Activated naive CD8-positive, alpha-beta T cell treated with anti-CD3 and anti-CD28 coated beads, Interleukin-2, amount 50 U/mL, for 24 hours (primary cell): ENCODE results near the gene SNAP47.

Experiments
- ATAC-seq: fragments of 150-1000 bp; cut with Tn5 transposase; one replicate; pipeline ENCODE4 v1.10.0; 2021
- DNase-seq: peaks from one replicate; pipeline ENCODE4 v3.0.0; 2021
- H3K27ac Mint-ChIP-seq: one replicate; pipeline ENCODE4 v1.8.0; 2021; ENCODE audit warnings: mild to moderate bottlenecking, mixed read lengths
- H3K27me3 Mint-ChIP-seq: one replicate; pipeline ENCODE4 v1.8.0; 2021; ENCODE audit warnings: mixed read lengths
- H3K36me3 Mint-ChIP-seq: one replicate; pipeline ENCODE4 v1.8.0; 2021; ENCODE audit warnings: low read depth, mixed read lengths
- H3K4me1 Mint-ChIP-seq: one replicate; pipeline ENCODE4 v1.8.0; 2021; ENCODE audit warnings: mixed read lengths
- H3K4me3 Mint-ChIP-seq: one replicate; pipeline ENCODE4 v1.8.0; 2021; ENCODE audit warnings: mild to moderate bottlenecking, moderate library complexity, mixed read lengths
- H3K9me3 Mint-ChIP-seq: one replicate; pipeline ENCODE4 v1.8.0; 2021; ENCODE audit warnings: mixed read lengths

SNAP47 gene

DNA sequence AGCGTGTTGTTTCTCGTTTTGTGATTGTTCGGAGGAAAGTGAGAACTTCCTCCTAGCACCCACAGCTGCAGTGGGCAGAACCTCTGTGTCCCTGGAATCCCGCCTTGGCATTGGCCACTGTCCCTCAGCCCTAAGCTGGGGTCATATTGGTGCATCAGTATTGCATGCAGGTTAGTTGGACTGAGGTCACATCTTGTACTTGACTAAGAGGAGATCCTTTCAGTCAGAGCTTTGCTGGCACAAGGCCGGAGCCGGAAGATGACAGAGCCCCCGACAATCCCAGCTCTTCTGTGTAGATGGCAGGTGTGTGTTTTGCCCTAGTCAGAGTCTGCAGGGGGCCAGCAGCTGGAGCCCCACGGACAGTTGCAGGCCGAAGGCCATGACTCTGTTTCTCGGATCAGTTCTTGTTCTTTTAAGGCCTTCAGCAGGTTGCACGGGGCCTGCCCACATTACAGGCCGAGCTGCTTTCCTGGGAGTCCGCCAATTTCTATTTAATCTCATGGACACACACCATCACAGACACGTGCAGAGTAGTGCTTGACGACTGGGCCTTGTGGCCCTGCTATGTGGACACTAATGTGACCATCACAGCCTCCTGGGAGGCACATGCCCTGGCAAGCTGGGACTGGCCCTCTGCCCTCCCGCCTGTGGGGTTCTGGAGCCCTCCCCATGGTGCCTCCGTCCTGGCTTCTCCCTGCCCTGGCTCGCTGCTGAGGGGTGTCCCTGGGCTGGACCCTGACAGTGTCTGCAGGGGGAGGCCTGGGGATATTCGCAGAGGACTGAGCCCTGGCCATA, 14.9 kb downstream of the SNAP47 start:
- Mint-ChIP-seq H3K4me1 (peaks cover 17% of the 10 kb centered on the region), H3K9me3 (no peaks in the 10 kb centered on the region), H3K36me3 (peaks cover 10% of the 10 kb centered on the region), H3K27ac (no peak overlapping the region), H3K4me3 (no peak overlapping the region), H3K27me3 (no peaks in the 10 kb centered on the region)
- ATAC-seq (no peak), DNase-seq (no peak)

DNA sequence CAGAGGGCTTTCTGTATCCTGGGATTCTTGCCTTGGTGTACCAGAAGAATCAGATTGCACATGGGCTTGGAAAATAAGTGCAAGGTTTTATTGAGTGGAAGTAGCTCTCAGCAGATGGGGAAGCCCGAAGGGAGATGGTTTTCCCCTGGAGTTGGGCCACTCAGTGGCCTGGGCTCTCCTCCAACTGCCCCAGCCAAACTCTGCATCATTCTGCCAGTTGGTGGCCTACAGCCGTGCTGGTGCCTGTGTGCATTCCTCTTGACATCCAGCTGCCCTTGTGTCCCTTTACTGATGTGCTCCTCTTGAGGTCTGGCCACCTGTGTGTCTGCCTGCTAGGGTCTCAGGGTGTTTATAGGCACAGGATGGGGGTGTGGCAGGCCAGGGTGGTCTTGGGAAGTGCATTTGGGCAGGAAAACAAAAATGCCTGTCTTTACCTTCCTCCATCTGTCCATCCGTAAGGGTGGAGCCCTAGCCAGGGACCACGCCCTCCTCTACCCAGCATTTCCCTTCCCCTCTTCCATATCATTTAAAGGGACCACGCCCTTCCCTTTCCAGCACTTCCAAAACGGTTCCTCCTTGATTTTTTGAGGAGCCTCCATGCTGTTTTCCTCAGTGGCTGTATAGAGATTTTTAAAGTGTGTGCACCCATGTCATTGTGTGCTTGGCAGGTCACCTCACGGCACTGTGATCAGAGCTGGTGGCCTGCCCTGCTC, 18.9 kb downstream of the SNAP47 start:
- H3K27me3 Mint-ChIP-seq: no peaks in the 10 kb centered on the region
- DNase-seq: no peak
- ATAC-seq: no peak
- no peaks in the 10 kb centered on the region for H3K9me3 Mint-ChIP-seq
- no peak overlapping the region for H3K27ac Mint-ChIP-seq
- peaks cover 12% of the 10 kb centered on the region for H3K36me3 Mint-ChIP-seq
- peaks cover 22% of the 10 kb centered on the region for H3K4me1 Mint-ChIP-seq
- H3K4me3 Mint-ChIP-seq: no peak overlapping the region

DNA sequence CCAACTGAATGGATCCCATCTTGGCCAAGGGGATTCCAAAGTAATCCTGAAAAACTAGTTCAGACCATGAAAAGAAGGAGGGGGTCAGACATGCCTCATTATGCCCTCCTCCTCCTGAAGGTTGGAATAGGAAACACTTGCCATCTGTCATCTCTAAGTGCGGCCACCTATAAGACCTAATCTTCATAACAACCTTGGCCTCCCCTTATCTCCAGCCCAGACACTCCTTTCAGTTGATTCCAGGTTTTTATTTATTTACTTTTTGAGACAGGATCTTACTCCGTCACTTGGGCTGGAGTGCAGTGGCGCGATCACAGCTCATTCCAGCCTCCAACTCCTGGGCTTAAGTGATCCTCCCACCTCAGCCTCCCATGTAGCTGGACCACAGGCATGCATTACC, 19.7 kb downstream of the SNAP47 start:
- H3K27me3 Mint-ChIP-seq: no peaks in the 10 kb centered on the region
- DNase-seq (no peak), ATAC-seq (no peak)
- no peak overlapping the region for H3K4me3 Mint-ChIP-seq
- peaks cover 23% of the 10 kb centered on the region for H3K4me1 Mint-ChIP-seq
- peaks cover 18% of the 10 kb centered on the region for H3K36me3 Mint-ChIP-seq
- H3K27ac Mint-ChIP-seq: no peak overlapping the region
- no peaks in the 10 kb centered on the region for H3K9me3 Mint-ChIP-seq

DNA sequence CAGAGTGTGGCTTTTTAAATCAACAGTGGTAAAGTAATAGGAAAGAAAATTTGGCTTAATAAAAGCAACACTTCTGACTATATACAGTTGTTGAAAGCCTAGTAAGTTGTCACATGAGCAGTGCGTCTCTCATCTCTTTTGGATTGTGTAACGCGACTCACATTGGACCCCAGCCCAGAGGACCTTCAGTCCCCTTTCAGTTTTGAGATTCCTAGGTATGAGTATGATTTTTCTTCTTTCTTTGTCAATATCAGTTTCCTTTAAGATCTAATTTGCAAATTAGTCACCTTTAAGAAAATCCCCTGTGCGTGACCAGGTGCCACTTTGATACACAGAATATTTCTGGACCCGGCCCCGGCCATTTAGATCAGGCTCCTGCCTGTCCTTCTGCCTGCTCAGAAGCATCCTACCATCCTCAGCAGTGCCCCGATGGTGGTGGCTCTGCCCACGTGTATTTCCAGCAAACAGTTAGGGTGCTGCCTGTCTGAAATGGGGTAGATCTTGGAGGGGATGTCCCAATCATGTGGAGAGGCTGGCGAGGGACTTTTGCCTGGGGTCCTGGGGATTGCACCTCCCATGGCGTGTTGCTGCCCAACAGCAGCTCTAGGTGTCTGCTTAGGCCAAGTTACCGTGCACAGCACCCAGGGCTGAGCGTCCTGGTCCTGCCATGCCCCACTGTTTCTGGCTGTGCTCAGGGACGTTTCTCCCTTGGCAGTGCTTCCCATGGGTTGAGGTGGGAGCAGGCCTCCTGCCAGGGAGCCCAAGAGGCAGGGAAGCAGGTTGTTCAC, 21.1 kb downstream of the SNAP47 start:
- DNase-seq (no peak), ATAC-seq (peak; percentile 17)
- H3K27ac Mint-ChIP-seq: no peak overlapping the region
- peaks cover 33% of the 10 kb centered on the region for H3K4me1 Mint-ChIP-seq
- H3K27me3 Mint-ChIP-seq: no peaks in the 10 kb centered on the region
- H3K4me3 Mint-ChIP-seq: no peak overlapping the region
- H3K36me3 Mint-ChIP-seq: peaks cover 24% of the 10 kb centered on the region
- no peaks in the 10 kb centered on the region for H3K9me3 Mint-ChIP-seq

DNA sequence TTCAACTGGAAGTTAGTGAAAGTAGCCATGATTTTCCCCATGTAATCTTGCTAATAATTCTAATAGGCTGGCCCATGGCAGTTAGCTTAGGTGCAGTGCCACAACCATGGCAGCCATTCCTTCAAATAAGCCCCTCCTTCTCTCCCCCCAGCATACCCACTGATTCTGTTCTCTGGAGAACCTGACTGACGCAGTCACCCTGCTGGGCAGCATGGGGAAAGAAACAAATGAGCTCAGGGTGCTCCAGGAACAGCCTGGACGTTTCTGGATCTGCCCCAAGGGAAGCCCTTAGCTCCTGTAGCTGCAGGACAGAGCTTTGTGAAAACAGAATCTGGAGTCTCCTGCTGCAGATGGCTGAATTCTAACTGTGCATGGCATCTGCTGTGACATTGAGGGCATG, 22.5 kb downstream of the SNAP47 start:
- Mint-ChIP-seq H3K9me3 (no peaks in the 10 kb centered on the region), H3K36me3 (peaks cover 22% of the 10 kb centered on the region), H3K4me3 (no peak overlapping the region), H3K4me1 (peaks cover 46% of the 10 kb centered on the region), H3K27me3 (no peaks in the 10 kb centered on the region), H3K27ac (no peak overlapping the region)
- DNase-seq: no peak
- no peak for ATAC-seq

DNA sequence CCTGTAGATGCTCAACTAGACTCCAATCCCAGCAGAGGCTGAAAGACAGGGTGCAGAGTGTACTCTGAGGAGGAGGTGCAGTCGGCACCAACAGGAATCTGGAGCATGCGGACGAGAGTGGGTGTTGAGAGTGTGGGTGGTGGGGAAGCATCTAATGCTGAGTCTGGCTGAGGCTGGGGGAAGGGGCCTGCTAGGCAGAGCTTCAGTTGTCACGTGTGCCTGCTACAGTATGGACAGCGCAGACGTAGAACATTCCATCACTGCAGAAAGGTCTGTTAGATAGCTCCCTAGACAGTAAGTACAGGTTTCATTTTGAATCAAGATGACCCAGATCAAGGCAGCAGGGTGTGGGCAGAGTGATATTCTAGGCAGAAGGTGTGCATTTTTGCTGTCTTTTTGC, 23.1 kb downstream of the SNAP47 start:
- Mint-ChIP-seq H3K36me3 (peaks cover 22% of the 10 kb centered on the region), H3K27ac (no peak overlapping the region), H3K27me3 (no peaks in the 10 kb centered on the region), H3K9me3 (no peaks in the 10 kb centered on the region), H3K4me1 (peaks cover 51% of the 10 kb centered on the region), H3K4me3 (no peak overlapping the region)
- ATAC-seq: no peak
- no peak for DNase-seq

DNA sequence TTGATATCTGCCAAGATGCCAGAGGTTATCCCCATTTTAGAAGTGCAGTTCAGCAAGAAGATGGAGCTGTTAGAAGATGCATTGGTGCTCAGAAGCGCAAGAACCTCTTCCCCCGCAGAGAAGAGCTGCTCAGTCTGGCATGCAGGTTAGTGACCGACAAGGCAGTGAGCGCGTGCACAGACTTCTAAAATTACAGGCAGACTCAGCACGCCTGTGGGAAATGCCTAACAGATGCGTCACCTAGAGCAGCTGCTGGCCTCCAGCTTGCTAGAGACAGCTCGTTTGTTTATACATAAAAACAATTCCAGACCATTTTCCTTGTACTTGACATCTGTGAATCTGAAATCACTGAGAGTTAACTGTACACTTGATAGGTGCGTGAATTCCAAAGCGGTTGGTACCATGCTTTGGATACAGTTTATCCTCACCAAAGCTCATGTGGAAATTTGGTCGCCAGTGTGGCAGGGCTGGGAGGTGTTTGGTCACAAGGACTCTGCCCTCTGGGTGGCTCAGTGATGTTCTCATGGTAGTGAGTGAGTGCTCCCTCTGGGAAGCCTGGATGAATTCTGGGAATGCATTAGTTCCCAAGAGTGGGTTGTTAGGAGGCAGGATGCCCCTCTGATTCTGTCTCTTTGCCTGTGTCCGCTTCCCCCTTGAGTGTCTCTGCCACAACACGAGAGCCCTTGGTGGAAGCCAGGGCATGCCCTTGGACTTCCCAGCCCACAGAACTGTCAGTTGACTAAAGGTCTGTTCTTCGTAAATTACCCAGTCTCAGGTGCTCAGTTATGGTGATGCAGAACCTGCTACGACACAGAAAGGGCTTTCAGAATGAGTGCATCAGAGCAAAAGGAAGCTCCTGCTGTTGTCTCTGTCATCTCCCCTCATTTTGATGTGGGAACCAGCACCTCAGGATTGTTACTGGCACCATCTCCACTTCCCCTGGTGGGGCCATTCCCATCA, 24.4 kb downstream of the SNAP47 start:
- no peaks in the 10 kb centered on the region for H3K27me3 Mint-ChIP-seq
- H3K4me3 Mint-ChIP-seq: no peak overlapping the region
- peaks cover 58% of the 10 kb centered on the region for H3K4me1 Mint-ChIP-seq
- no peak overlapping the region for H3K27ac Mint-ChIP-seq
- DNase-seq: no peak
- no peak for ATAC-seq
- H3K36me3 Mint-ChIP-seq: peaks cover 28% of the 10 kb centered on the region
- no peaks in the 10 kb centered on the region for H3K9me3 Mint-ChIP-seq

DNA sequence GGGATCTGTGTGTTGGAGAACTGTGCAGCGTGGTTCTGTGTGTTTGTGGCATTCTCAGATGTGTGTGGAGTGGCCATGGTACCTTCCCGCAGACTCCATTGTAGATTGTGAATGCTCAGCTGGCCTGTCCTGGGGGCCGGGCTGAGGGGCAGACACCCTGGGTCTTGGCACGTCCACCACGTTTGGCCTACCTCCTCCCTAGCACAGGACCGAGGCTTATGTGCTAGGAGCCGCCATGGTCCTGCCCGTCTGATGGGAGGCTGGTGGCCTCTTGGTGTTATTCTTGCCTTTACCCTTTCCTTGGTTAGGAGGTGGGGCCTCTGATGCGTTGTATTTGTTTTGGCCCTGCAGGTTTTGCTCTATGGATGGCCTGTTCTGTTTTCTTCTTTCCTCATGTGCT, 25.1 kb downstream of the SNAP47 start:
- no peak overlapping the region for H3K4me3 Mint-ChIP-seq
- H3K27ac Mint-ChIP-seq: no peak overlapping the region
- H3K27me3 Mint-ChIP-seq: no peaks in the 10 kb centered on the region
- peaks cover 28% of the 10 kb centered on the region for H3K36me3 Mint-ChIP-seq
- no peak for DNase-seq
- H3K9me3 Mint-ChIP-seq: no peaks in the 10 kb centered on the region
- H3K4me1 Mint-ChIP-seq: peaks cover 65% of the 10 kb centered on the region
- no peak for ATAC-seq

DNA sequence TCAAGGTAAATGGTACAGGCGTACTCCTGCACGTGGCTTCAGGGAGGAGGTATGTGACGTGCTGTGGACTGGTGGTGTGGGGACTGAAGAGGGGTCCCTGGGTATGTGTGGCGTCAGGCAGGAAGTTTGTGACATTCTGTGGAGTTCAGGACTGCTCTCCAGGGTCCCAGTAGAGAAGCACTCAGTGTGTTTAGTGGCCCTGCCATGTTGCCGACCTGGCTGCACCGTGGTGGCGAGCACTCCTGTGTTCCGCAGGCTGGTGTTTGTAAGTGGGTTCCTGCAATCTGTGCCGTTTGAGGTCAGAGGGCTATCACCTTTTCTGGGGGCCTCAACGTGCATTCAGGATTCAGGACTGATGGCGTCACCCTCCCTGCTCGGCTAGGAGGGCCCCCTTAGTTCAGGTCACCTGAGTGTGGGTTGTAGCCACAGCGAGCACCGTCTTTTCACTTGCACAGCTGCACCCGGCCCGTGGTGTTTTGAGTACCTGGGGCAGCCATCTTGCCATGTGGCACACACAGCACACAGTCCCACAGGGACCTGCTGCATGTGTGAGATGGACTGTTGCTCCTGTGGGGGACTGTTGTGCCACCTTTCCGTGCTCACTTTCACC, 26.5 kb downstream of the SNAP47 start:
- no peak for ATAC-seq
- H3K27me3 Mint-ChIP-seq: no peaks in the 10 kb centered on the region
- H3K36me3 Mint-ChIP-seq: peaks cover 28% of the 10 kb centered on the region
- peaks cover 70% of the 10 kb centered on the region for H3K4me1 Mint-ChIP-seq
- no peak overlapping the region for H3K4me3 Mint-ChIP-seq
- DNase-seq: no peak
- no peak overlapping the region for H3K27ac Mint-ChIP-seq
- no peaks in the 10 kb centered on the region for H3K9me3 Mint-ChIP-seq

DNA sequence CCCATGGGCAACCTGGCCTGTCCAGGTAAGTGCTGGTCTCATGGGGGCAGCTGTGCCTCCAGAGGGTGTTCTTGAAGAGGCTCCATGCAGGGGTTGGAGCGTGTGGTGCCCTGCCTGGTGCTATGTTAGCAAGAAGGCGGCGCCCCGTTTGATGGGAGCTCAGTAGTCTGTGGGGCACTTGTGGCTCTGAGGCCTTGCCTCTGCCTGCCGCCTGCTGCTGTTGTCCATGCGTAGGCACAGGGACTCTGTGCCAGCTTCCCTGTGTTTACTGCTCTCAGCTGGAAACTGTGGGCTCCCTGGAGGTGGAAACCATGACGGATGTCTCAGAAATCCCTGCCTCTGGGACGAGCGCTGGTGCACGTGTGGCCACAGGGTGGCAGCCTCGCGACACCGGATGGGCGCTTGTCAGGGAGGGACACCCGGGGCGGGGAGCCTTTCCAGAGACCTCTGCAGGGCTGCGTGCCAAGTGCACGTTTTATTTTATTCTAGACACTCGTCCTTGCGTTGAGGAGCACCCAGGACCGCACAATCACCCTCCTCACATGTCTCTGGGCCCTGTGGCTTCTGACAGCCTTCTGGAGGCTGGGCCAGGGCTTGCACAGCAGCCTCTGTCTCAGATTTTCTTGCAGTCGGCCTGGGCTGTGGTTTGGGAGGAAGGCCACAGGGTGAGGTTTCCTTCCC, 27.1 kb downstream of the SNAP47 start:
- no peak overlapping the region for H3K4me3 Mint-ChIP-seq
- no peaks in the 10 kb centered on the region for H3K27me3 Mint-ChIP-seq
- H3K4me1 Mint-ChIP-seq: peaks cover 76% of the 10 kb centered on the region
- no peaks in the 10 kb centered on the region for H3K9me3 Mint-ChIP-seq
- DNase-seq: peak; percentile 82
- ATAC-seq: peak; percentile 75
- H3K36me3 Mint-ChIP-seq: peaks cover 32% of the 10 kb centered on the region
- H3K27ac Mint-ChIP-seq: no peak overlapping the region

DNA sequence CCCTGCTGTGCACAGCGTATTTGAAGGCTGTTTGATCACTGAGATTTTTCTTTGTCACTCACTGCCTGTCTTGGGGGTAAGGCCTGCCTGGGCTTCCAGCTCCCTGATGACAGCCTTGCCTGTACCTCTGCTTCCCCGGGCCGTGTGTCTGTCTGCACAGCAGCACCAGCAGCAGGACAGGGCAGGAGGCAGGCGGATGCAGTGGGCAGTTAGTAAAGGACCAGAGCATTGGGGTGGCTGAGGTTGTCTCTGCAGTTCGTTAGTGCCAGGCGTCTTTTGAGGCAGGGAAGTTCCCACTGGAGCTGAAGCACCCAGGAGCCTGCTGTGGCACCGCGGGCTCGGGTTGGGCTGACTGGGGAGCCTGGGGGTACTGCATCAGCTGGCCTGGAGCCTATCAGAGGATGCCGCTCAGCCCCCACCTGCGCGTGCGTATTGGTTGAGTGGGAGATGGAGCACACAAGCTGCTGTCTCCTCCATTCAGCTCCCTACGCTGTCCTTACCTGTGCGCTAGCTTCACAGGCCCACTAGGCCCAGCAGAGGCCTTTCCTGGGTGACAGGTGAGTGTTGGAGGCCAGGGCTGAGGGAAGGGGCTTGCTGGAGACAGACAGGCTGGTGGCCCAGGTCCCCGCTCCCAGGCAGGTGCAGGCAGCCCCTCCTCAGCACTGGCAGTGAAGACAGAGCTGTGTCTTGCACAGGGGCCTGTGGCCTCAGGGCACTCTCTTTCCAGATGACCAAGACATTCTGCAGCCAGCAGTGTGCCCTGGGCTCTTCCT, 28.2 kb downstream of the SNAP47 start:
- DNase-seq (no peak), ATAC-seq (no peak)
- Mint-ChIP-seq H3K27me3 (no peaks in the 10 kb centered on the region), H3K9me3 (no peaks in the 10 kb centered on the region), H3K36me3 (peaks cover 35% of the 10 kb centered on the region), H3K4me3 (no peak overlapping the region), H3K27ac (no peak overlapping the region), H3K4me1 (peaks cover 78% of the 10 kb centered on the region)

DNA sequence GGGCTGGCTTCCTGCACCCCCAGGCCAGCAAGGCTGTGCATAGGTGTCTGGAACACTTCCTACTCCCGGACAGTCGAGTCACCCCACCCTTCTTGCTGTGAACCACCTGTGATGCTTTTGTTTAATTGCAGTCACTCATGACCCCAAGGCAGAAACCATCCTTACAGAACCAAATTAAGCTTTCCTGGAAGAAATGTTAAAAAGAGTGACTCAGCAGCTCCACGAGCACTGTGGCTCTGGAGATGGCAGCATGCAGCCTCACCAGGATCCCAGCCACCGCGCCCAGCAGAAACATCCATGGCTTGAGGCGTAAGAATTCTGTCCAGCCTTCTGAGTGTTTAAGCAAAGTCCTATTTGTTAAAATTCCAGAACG, 28.8 kb downstream of the SNAP47 start:
- H3K36me3 Mint-ChIP-seq: peaks cover 34% of the 10 kb centered on the region
- H3K27ac Mint-ChIP-seq: no peak overlapping the region
- H3K9me3 Mint-ChIP-seq: no peaks in the 10 kb centered on the region
- no peak overlapping the region for H3K4me3 Mint-ChIP-seq
- H3K27me3 Mint-ChIP-seq: no peaks in the 10 kb centered on the region
- ATAC-seq: no peak
- DNase-seq: no peak
- H3K4me1 Mint-ChIP-seq: peaks cover 72% of the 10 kb centered on the region
